HUES64 (cell line): Measurements from ENCODE around the gene MACROD2.
"Not testable (repeated sequence)": the region's sequence is repeated elsewhere in the genome, so short reads cannot be mapped to it uniquely, and the experiment has no call there.

ENCODE experiments used
- H3K27ac ChIP-seq: 2 replicates; pipeline ENCODE4 v1.7.0; 2013; ENCODE audit warnings: low read depth, low read length, inconsistent platforms
- H3K27me3 ChIP-seq: 2 replicates; pipeline ENCODE4 v1.6.1; 2013; ENCODE audit warnings: mild to moderate bottlenecking, low read length; ENCODE audit not compliant: insufficient read depth
- H3K36me3 ChIP-seq: 2 replicates; pipeline ENCODE4 v1.6.1; 2013; ENCODE audit warnings: mild to moderate bottlenecking, low read length; ENCODE audit not compliant: insufficient read depth
- H3K4me1 ChIP-seq: 2 replicates; pipeline ENCODE4 v1.6.1; 2013; ENCODE audit warnings: mild to moderate bottlenecking, low read length, moderate library complexity; ENCODE audit not compliant: insufficient read depth
- H3K4me3 ChIP-seq: 2 replicates; pipeline ENCODE4 v1.5.1; 2013; ENCODE audit warnings: mild to moderate bottlenecking, low read length, moderate library complexity
- H3K9ac ChIP-seq: 2 replicates; pipeline ENCODE4 v1.6.1; 2013; ENCODE audit warnings: mild to moderate bottlenecking, low read depth, low read length
- H3K9me3 ChIP-seq: 2 replicates; pipeline ENCODE4 v1.6.1; 2013; ENCODE audit warnings: low read depth, low read length; ENCODE audit not compliant: insufficient read depth
- WGBS: fragments of 150-250, 120-280 bp; methylation state at CpG from one replicate; pipeline ENCODE4 v1.1.7; 2013; ENCODE audit warnings: missing lambda C conversion rate; 5-methylcytosine and 5-hydroxymethylcytosine counted together

Gene MACROD2

DNA sequence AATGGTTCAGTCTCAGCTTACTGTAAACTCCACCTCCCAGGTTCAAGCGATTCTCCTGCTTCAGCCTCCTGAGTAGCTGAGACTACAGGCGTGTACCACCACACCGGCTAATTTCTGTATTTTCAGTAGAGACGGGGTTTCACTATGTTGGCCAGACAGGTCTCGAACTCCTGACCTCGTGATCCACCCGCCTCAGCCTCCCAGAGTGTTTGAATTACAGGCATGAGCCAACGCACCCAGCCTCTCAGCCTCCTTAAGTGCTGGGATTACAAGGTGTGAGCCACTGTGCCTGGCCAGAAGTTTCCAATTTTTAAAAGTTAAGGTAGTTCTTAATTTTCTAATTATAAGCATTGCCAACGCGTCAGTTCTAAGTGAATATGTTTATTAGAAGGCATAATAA is 1202.7 kb downstream of the MACROD2 start:
- not testable (repeated sequence) for H3K27ac ChIP-seq, H3K9ac ChIP-seq, H3K9me3 ChIP-seq, H3K4me1 ChIP-seq, H3K27me3 ChIP-seq, H3K4me3 ChIP-seq, H3K36me3 ChIP-seq
- 94% methylated on average over 8 of the region's 10 CpGs for WGBS

GRCh38 chr20:15199698-15200097 is 1204.4 kb downstream of the MACROD2 start:
- Histone ChIP-seq H3K4me3 (no peak overlapping the region), H3K27ac (no peak overlapping the region), H3K4me1 (no peaks in the 10 kb centered on the region), H3K9me3 (no peaks in the 10 kb centered on the region), H3K27me3 (no peaks in the 10 kb centered on the region), H3K9ac (no peak overlapping the region), H3K36me3 (no peaks in the 10 kb centered on the region)
- WGBS = no CpG with 5 or more reads among the region's 1 CpG

- H3K27me3 ChIP-seq = no peaks in the 10 kb centered on the region
- H3K27ac ChIP-seq = no peak overlapping the region
- WGBS = 95% methylated on average over 1 of the region's 1 CpG
- H3K9me3 ChIP-seq = no peaks in the 10 kb centered on the region
- H3K9ac ChIP-seq = no peak overlapping the region
- no peaks in the 10 kb centered on the region for H3K36me3 ChIP-seq
- H3K4me3 ChIP-seq = no peak overlapping the region
- no peaks in the 10 kb centered on the region for H3K4me1 ChIP-seq
Observed at GRCh38 chr20:15200147-15200565, 1204.8 kb downstream of the MACROD2 start.

DNA sequence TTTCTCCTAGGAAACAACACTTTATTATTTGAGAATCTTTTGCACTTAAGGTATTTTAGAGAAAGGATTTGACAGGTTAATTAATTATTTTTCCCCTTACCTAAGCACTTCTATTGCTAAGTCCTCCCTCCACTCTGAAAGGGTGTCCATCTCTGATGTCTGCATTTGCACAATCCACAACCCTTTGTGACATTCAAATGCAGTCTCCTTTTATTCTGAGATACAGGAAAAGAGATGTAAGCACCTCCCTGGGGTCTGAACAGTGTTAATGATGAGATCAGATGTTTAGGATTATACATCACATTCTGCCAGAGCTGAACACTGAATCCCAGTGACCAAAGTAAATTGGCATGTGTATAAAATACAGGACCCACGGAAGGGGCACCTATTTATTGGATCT is 1206.3 kb downstream of the MACROD2 start:
- H3K36me3 ChIP-seq = no peaks in the 10 kb centered on the region
- H3K9me3 ChIP-seq = no peaks in the 10 kb centered on the region
- H3K4me3 ChIP-seq = no peak overlapping the region
- H3K4me1 ChIP-seq = no peaks in the 10 kb centered on the region
- H3K9ac ChIP-seq = no peak overlapping the region
- WGBS = 100% methylated on average over 1 of the region's 1 CpG
- H3K27me3 ChIP-seq = no peaks in the 10 kb centered on the region
- H3K27ac ChIP-seq = no peak overlapping the region

- no peak overlapping the region for H3K9ac ChIP-seq
- H3K27me3 ChIP-seq = no peaks in the 10 kb centered on the region
- 98% methylated on average over 4 of the region's 5 CpGs for whole genome bisulfite sequencing
- no peak overlapping the region for H3K27ac ChIP-seq
- peaks cover 3% of the 10 kb centered on the region; the same call in 1 of the 2 replicates for H3K9me3 ChIP-seq
- H3K36me3 ChIP-seq = no peaks in the 10 kb centered on the region
- H3K4me1 ChIP-seq = no peaks in the 10 kb centered on the region
- no peak overlapping the region for H3K4me3 ChIP-seq
Observed at GRCh38 chr20:15204234-15204633, 1208.9 kb downstream of the MACROD2 start.

DNA sequence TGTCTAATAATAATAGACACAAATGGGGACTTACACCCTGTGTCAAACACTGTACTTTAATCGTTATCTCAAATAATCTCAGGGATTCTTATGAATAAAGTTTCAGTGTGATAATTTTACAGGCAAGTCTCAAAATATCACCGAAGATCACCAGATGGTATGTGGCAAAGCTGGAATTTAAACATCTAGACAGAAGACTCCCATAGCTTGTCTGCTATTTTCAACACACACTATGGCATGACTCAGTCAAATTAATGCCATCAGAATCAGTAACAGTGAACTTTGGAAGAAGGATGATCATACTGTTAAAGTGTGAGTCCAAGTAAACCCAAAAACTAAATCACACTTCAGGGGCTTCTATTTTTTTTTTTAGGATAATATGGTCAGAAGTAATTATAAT is 1209.7 kb downstream of the MACROD2 start:
- Histone ChIP-seq H3K9ac (no peak overlapping the region), H3K4me1 (no peaks in the 10 kb centered on the region), H3K9me3 (peaks cover 3% of the 10 kb centered on the region; the same call in 1 of the 2 replicates), H3K4me3 (no peak overlapping the region), H3K27me3 (no peaks in the 10 kb centered on the region), H3K27ac (no peak overlapping the region), H3K36me3 (no peaks in the 10 kb centered on the region)
- 71% methylated on average over 2 of the region's 2 CpGs for WGBS

DNA sequence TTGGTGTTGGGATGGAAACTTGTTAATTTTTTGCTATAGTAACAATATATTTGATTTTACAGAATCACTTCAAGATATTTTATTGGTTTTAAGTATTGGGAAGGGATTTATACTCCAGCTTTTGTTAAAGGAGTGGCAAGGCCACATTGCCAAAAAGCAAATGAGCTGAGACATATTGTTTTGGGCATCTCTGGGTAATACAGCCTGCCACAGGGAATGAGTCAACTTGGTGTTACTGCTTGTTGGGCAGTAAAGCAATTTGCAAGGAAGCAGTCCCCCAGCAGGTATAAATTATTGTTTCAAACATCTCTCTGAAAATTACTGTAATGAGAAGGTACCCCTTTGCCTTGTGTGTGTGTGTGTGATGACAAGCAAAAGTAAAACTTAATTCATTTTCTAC is 1210.4 kb downstream of the MACROD2 start:
- Histone ChIP-seq H3K27ac (no peak overlapping the region), H3K27me3 (no peaks in the 10 kb centered on the region), H3K36me3 (no peaks in the 10 kb centered on the region), H3K4me3 (no peak overlapping the region), H3K4me1 (no peaks in the 10 kb centered on the region), H3K9me3 (peaks cover 3% of the 10 kb centered on the region; the same call in 1 of the 2 replicates), H3K9ac (no peak overlapping the region)

- Histone ChIP-seq H3K36me3 (no peaks in the 10 kb centered on the region), H3K4me1 (no peaks in the 10 kb centered on the region), H3K4me3 (no peak overlapping the region), H3K9me3 (peaks cover 8% of the 10 kb centered on the region; the same call in 1 of the 2 replicates), H3K9ac (no peak overlapping the region), H3K27ac (no peak overlapping the region), H3K27me3 (no peaks in the 10 kb centered on the region)
- WGBS = 100% methylated on average over 1 of the region's 1 CpG
Observed at GRCh38 chr20:15209537-15209936, 1214.2 kb downstream of the MACROD2 start.

DNA sequence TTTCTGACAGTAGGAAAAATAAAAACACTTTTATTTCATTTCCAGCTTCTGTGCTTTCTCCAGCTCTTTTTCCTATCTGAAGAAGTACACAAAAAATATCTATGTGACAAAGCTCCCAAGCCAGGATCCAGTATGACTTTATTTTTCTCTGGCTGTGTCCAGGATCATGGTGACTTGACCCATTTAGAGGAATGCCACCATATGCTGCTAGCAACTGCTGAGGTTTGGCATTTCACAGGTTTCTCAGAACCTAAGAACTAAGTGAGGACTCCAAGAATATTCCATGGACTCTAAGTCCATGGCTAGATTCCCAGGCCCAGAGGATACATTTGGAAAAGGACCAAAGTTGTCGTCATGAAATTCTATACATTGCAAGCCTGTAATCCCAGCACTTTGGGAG is 1218.7 kb downstream of the MACROD2 start:
- WGBS = 98% methylated on average over 1 of the region's 1 CpG
- H3K9me3 ChIP-seq = peaks cover 5% of the 10 kb centered on the region; the same call in 1 of the 2 replicates
- no peak overlapping the region for H3K27ac ChIP-seq
- no peaks in the 10 kb centered on the region for H3K27me3 ChIP-seq
- H3K9ac ChIP-seq = no peak overlapping the region
- no peak overlapping the region for H3K4me3 ChIP-seq
- no peaks in the 10 kb centered on the region for H3K36me3 ChIP-seq
- no peaks in the 10 kb centered on the region for H3K4me1 ChIP-seq

DNA sequence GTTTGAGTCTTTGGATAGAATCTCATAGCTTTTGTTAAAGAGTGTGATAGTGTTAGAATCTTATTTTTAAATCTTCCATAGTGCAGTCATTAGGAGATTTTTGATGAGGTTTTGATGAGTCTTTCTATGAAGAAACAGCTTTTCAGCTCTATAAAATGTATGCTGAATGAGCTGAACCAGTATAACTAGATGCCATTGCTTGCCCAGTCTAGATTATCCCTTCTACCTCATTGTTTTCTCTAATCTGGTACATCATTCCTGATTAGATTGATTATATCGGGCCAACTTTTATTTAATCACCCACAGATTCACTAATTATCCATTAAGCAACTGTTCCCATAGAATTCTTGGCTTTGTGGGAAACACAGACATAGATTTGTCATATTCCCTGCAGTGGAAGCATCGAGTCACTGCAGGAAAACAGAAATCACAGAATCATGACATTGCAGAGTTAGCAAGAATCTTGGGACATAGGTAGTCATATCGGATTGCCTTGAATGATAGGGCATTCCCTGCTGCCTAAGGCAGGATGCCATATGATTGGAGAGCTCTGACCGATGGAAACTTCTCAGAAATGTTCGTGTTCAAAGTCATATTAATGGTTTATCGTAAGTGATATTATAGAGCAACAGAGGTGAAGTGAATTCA is 1224.8 kb downstream of the MACROD2 start:
- H3K9me3 ChIP-seq = no peaks in the 10 kb centered on the region
- H3K36me3 ChIP-seq = no peaks in the 10 kb centered on the region
- no peak overlapping the region for H3K9ac ChIP-seq
- 76% methylated on average over 6 of the region's 6 CpGs for WGBS
- H3K27ac ChIP-seq = peak overlapping the region; percentile 28; the same call in 1 of the 2 replicates
- H3K4me1 ChIP-seq = peaks cover 28% of the 10 kb centered on the region
- H3K4me3 ChIP-seq = no peak overlapping the region
- no peaks in the 10 kb centered on the region for H3K27me3 ChIP-seq

- WGBS = 86% methylated on average over 6 of the region's 6 CpGs
- no peaks in the 10 kb centered on the region for H3K9me3 ChIP-seq
- no peaks in the 10 kb centered on the region for H3K36me3 ChIP-seq
- H3K27me3 ChIP-seq = no peaks in the 10 kb centered on the region
- H3K9ac ChIP-seq = no peak overlapping the region
- H3K4me3 ChIP-seq = no peak overlapping the region
- peak overlapping the region; percentile 63 for H3K27ac ChIP-seq
- H3K4me1 ChIP-seq = peaks cover 28% of the 10 kb centered on the region
Observed at GRCh38 chr20:15220778-15221565, 1225.7 kb downstream of the MACROD2 start.
